H1 (cell line): Measurements from ENCODE around the gene SLC39A6.

Experiments
- BACH1 ChIP-seq: IDR thresholded peaks from 2 replicates; pipeline ENCODE4 v1.6.1; 2012; ENCODE audit warnings: low read length, improper control_type of control experiment
- EGR1 ChIP-seq: IDR thresholded peaks from 2 replicates; pipeline ENCODE4 v1.6.1; 2011; ENCODE audit warnings: low read depth, low read length, borderline replicate concordance
- EP300 ChIP-seq, 2 experiments: IDR thresholded peaks; 1 replicate in 1 of 2; 2 replicates in 1 of 2; pipeline ENCODE4 v1.6.1; 2011 to 2012; ENCODE audit warnings: low read depth in 2 of 2, low read length in 2 of 2, mild to moderate bottlenecking in 2 of 2, borderline replicate concordance in 1 of 2, inconsistent platforms in 1 of 2, moderate library complexity in 1 of 2
- EZH2 ChIP-seq: fragments of 200-600 bp; sonication (generic); IDR thresholded peaks from 2 replicates; pipeline ENCODE4 v1.7.1; 2012; ENCODE audit warnings: low read depth, mild to moderate bottlenecking, moderate library complexity, low read length, inconsistent platforms; ENCODE audit not compliant: severe bottlenecking
- GABPA ChIP-seq: IDR thresholded peaks from 2 replicates; pipeline ENCODE4 v1.6.1; 2011; ENCODE audit warnings: mild to moderate bottlenecking, low read length, moderate library complexity, borderline replicate concordance; ENCODE audit not compliant: insufficient read depth
- JUN ChIP-seq: IDR thresholded peaks from 2 replicates; pipeline ENCODE4 v1.6.1; 2011; ENCODE audit warnings: low read depth, mild to moderate bottlenecking, improper control_type of control experiment, low read length
- POLR2A ChIP-seq, 2 experiments: IDR thresholded peaks; 1 replicate in 1 of 2; 2 replicates in 1 of 2; pipeline ENCODE4 v1.6.1; 2011; ENCODE audit warnings: low read depth in 2 of 2, low read length in 2 of 2, mild to moderate bottlenecking in 2 of 2; ENCODE audit errors: control extremely low read depth in 1 of 2
- POLR2AphosphoS5 ChIP-seq: IDR thresholded peaks from 2 replicates; pipeline ENCODE4 v1.6.1; 2011; ENCODE audit warnings: low read depth, low read length
- POU5F1 ChIP-seq: IDR thresholded peaks from 2 replicates; pipeline ENCODE4 v1.6.1; 2011; ENCODE audit warnings: low read depth, mild to moderate bottlenecking, low read length, moderate library complexity
- SRF ChIP-seq: IDR thresholded peaks from 2 replicates; pipeline ENCODE4 v1.6.1; 2011; ENCODE audit warnings: mild to moderate bottlenecking, low read depth, low read length, moderate library complexity
- TF ChIP-seq, protein P1 (sequence below), 3 experiments: IDR thresholded peaks; 1 replicate in 2 of 3; 2 replicates in 1 of 3; pipeline versions ENCODE4 v1.5.1 to v1.6.1; 2011; ENCODE audit warnings: low read length in 3 of 3, mild to moderate bottlenecking in 3 of 3, inconsistent platforms in 2 of 3, low read depth in 1 of 3, moderate library complexity in 1 of 3; ENCODE audit not compliant: insufficient read depth in 1 of 3; ENCODE audit errors: control extremely low read depth in 1 of 3
- TF ChIP-seq, protein P2 (sequence below): IDR thresholded peaks from 2 replicates; pipeline ENCODE4 v1.6.1; 2012; ENCODE audit warnings: inconsistent platforms

DNA sequence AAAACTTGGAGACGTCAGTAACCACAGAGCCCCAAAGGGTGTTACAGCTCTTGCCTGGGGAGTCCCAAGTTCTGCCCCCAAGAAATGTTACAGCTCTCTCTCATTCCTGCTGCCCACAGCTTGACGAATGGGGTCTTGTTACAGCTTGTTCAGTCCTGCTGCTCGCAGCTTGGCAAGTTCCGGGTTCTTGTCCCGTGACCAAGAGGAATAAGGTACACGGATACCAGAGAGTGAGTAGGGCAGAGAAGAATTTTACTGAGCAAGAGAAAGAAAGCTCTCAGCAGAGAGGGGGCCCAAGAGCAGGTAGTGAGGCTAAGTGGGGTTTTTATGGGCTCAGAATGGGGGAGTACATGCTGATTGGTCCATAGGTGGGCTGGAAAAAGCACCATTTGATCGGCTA is 27.2 kb downstream of the SLC39A6 start:
- TF ChIP-seq, protein P1, sequence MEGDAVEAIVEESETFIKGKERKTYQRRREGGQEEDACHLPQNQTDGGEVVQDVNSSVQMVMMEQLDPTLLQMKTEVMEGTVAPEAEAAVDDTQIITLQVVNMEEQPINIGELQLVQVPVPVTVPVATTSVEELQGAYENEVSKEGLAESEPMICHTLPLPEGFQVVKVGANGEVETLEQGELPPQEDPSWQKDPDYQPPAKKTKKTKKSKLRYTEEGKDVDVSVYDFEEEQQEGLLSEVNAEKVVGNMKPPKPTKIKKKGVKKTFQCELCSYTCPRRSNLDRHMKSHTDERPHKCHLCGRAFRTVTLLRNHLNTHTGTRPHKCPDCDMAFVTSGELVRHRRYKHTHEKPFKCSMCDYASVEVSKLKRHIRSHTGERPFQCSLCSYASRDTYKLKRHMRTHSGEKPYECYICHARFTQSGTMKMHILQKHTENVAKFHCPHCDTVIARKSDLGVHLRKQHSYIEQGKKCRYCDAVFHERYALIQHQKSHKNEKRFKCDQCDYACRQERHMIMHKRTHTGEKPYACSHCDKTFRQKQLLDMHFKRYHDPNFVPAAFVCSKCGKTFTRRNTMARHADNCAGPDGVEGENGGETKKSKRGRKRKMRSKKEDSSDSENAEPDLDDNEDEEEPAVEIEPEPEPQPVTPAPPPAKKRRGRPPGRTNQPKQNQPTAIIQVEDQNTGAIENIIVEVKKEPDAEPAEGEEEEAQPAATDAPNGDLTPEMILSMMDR (IDR thresholded peaks at IDR 0.05; ENCODE audit: control extremely low read depth in 1 of 3, insufficient read depth in 1 of 3, low read depth in 1 of 3, low read length in 3 of 3), result no peak
- TF ChIP-seq BACH1 (no peak), POLR2AphosphoS5 (no peak), POLR2A (IDR thresholded peaks at IDR 0.05; ENCODE audit: control extremely low read depth in 1 of 2, low read depth in 2 of 2, low read length in 2 of 2) (no peak), EZH2 (no peak), POU5F1 (no peak), EP300 (IDR thresholded peaks at IDR 0.05; ENCODE audit: borderline replicate concordance in 1 of 2, low read depth in 2 of 2, low read length in 2 of 2) (no peak), GABPA (no peak), JUN (no peak), SRF (no peak), EGR1 (no peak)
- TF ChIP-seq, protein P2, sequence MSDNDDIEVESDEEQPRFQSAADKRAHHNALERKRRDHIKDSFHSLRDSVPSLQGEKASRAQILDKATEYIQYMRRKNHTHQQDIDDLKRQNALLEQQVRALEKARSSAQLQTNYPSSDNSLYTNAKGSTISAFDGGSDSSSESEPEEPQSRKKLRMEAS, result no peak
